ENCODE data around the gene MYBPH.

MYBPH gene

GRCh38 chr1:203148579-203148978 lies 27.0 kb downstream of the MYBPH start:
- DNase-seq (ENCODE audit: low read depth in 2 of 2), result no peak

DNA sequence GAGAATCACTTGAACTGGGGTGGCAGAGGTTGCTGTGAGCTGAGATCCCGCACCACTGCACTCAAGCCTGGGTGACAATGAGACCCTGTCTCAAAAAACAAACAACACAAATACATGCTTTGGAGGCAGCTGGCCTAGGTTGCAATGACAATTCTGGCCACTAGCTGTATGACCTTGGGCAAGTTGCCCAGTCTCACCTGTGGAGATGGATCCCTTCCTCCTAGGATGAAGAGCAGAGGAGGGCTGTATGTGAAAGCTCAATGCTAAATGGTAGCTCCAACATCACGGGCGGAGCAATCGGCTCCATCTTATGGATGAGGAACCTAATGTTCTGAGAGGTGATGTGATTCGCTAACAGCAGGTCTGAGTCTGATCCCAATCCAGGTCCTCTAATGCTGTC lies 27.5 kb downstream of the MYBPH start:
- no peak for DNase-seq (ENCODE audit: low read depth in 2 of 2)

DNA sequence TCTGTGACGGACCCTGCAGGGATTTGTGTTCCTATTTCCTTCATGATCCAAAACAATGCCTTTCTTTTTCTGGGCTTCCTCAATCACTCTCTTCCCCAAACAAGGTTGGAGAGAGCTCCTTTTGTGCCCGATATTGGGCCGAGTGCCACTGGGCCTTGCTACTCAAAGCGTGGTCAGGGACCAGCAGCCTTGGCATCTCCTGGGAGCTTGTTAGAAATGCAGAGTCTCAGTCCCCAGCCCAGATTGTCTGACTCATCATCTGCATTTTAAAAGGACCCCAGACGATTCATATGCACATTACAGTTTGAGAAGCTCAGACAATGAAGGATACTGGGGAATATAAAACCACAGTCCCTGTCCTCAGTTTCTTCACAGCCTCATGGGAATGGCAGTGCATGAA lies 28.2 kb downstream of the MYBPH start:
- no peak for DNase-seq (ENCODE audit: low read depth in 2 of 2)

- no peak for DNase-seq (ENCODE audit: low read depth in 2 of 2)
Measured at GRCh38 chr1:203146537-203146936, 29.1 kb downstream of the MYBPH start.

GRCh38 chr1:203146042-203146369 lies 29.6 kb downstream of the MYBPH start:
- no peak for DNase-seq (ENCODE audit: low read depth in 2 of 2)

DNA sequence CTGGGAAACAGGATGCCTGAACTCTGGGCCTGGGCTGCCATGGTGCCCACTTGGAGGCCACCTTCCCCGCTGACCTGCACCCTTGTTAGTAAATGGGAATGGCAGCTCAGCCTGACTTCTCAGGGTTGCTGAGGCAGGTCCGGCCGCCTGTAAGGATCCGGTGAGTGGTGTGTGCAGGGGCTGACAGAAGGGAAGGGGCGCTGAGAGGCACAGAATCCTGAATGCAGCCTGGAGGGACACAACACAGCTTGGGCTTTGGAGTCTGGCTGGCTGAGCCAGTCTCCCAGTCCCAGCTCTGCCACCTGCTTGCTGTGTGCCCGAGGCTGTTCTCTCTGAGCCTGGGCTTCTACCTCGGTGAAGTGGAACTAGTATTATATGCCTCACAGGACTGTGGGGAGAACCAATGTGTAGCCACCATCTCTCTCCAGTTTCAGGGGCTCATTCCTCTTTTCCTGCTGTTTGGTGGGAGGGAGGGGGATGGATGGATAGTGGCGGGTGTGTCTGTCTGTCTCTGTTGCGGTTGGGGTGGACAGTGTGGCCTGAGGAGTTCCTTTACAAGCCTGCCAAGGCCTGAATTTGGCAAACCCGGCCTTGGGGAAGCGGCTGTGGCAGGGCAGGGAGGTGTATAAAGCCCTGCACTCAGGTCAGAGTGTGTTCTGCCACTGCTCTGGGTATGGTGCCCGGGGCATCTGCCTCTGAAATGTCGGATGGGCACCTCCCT lies 30.1 kb downstream of the MYBPH start:
- DNase-seq (ENCODE audit: low read depth in 2 of 2), result no peak

DNA sequence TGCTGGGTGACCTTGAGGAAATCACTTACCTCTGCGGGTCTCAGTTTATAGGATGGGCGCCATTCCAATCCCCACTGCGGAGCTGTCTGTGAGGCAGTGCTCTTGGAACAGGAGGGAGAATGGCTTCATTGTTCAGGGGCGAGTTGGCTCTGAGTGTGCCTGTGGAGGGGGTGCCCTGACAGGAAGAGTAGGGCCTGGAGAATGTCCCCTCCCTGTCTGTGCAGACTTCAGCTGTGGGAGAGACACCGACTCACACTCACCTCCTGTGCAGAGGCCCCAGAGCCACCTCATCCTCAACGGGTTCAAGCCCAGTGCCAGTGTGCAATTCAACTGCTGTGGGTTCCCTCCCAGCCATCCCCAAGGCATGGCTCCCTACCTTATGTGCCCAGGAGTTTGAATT lies 31.0 kb downstream of the MYBPH start:
- DNase-seq (ENCODE audit: low read depth in 2 of 2), result no peak

- DNase-seq (ENCODE audit: low read depth in 2 of 2), result no peak
Measured at GRCh38 chr1:203143641-203144040, 32.0 kb downstream of the MYBPH start.

DNA sequence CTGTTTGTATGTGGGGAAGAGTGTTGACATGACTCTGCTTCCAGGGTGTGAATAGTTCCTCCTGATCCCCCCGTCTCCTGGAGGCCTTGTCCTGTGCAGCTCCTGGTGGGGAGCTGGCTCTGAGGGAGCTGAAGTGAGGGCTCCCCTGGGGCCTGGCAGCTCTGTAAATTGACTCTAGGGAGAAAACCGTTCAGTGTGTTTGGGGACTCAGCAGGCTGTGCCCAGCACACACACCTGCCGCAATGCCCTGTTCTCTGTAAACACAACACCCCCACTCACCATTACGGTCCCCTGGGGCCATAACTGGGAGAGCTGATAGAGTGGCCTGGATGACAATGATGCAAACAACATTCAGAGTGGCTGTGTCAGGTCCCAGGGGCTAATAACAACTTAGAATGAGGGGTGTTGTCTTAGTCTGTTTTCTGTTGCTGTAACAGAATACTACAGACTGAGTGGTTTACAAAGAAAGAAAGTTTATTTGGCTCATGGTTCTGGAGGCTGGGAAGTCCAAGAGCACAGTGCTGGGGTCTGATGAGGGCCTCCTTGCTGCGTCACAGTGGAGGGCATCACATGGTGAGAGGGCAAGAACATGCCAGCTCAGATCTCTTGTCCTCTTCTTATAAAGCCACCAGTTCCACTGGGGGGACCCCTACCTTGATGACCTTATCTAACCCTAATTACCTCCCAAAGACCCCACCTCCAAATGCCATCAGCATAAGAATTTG lies 32.8 kb downstream of the MYBPH start:
- DNase-seq (ENCODE audit: low read depth in 2 of 2), result no peak

DNA sequence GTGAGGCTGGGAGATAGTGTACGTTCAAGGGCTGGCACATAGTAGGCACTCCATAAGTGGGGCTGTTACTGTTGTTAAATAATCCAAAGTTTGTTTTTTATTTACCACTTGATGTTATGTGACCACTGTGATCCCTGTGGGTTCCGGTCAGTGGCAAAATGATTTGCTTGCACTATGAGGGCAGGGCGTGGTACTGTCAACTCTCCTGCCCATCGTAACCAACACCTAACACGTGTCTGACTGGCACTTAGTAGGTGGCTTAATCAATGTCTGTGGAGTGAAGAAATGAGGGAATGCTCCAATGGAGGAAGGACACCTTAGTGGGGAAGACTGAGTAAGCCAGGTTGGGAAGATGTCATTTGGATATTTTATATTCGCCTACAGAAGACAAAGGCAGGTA lies 33.5 kb downstream of the MYBPH start:
- DNase-seq (ENCODE audit: low read depth in 2 of 2), result no peak

DNA sequence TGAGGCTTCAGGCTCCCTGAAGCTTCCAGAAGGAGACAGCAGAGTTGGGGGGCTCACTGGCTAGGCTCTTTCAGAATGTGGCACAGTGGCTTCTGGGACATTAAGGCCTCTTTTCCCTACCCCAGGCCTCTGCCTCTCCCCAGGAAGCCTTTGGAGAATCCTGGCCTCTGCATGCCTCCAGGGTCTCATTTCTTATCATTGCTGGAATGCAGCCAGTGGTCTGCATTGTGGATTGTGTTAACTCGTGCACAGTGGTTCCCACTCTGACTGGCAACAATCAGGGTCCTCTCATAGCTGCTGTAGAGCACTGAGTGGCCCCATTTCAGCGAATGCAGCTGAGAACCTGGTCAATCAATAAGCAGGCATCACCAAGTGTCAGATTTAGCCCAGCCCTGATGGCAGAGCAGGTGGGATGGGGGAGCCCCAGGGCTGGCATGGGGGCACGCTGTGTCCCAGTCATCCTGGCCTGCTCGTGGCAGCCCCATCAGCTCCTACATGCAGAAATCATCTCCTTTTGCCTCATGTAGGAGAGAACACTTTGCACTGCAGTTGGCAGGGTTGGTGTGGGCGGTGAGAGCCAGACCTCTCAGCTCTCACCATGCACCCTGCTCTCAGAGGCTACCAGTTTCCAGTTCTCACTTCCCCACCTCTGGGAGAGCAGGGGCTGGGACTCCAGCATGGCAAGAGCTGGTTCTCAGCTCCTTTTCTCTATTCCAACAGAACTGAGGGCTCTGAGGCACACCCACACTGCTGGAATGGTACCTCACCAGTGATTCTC lies 34.7 kb downstream of the MYBPH start:
- DNase-seq (ENCODE audit: low read depth in 2 of 2), result no peak

- DNase-seq (ENCODE audit: low read depth in 2 of 2), result no peak
Measured at GRCh38 chr1:203139976-203140475, 35.6 kb downstream of the MYBPH start.

GRCh38 chr1:203138066-203138465 lies 37.6 kb downstream of the MYBPH start:
- DNase-seq (ENCODE audit: low read depth in 2 of 2), result no peak

DNA sequence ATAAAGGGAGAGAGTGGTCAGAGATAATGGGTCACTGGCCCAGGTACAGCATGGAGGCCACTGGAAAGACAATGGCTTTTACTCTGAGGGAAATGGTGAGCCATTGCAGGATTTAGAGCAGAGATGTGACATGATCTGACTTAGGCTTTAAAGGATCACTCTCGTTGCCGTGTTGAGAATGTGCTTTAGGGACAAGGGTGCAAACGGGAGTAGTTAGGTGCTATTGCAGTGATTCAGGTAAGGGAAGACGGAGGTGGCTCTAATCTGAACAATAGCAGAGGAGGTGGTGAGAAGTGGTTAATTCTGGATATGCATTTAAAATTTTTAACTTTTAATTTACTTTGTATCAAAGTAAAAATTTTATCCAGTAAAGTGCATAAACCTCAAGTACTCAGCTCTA lies 38.3 kb downstream of the MYBPH start:
- DNase-seq (ENCODE audit: low read depth in 2 of 2), result no peak

- DNase-seq (ENCODE audit: low read depth in 2 of 2), result no peak
Measured at GRCh38 chr1:203136409-203137042, 39.1 kb downstream of the MYBPH start.

- no peak for DNase-seq (ENCODE audit: low read depth in 2 of 2)
Measured at GRCh38 chr1:203135636-203136305, 39.9 kb downstream of the MYBPH start.

GRCh38 chr1:203133970-203134725 lies 41.5 kb downstream of the MYBPH start:
- no peak for DNase-seq (ENCODE audit: low read depth in 2 of 2)

GRCh38 chr1:203131548-203132200 lies 44.0 kb downstream of the MYBPH start:
- no peak for DNase-seq (ENCODE audit: low read depth in 2 of 2)

DNA sequence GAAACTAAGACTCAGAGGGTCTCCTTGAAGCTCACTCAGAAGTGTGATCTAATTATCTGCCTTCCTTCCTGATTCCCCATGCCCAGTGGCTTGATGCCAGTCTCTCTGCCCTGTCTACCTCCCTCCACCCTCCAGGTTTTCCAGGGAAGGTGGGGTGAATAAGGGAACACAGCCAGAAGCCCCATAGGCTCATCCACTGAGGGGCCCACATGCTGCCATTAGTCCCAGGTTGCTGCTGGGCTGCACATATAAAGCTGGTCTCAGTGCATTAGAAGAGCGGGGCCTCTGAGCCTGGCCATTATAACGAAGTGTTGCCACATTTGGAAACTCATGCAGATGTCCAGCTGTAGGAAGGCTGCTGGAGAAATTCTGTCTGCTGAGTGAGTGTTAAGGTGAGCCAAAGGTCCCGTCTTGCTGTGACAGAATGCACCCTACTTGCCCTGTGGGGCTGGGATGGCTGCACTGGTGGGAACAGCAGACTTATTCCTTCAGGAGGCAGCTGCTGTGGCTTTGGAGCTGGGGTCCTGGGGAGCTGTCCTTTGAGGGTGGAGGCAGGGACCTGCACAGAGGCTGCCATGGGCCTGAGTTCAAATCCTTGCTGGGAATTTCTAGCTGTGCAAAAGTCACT lies 45.2 kb downstream of the MYBPH start:
- DNase-seq (ENCODE audit: low read depth in 2 of 2), result no peak
